Parathyroid adenoma (tissue), 2 donors: ENCODE results near the gene YEATS4.
A peak's percentile ranks its signal among the peaks of the same experiment; 100 is the strongest.

Source experiments
- H2AFZ ChIP-seq: fragments of 300-600 bp; sonication (generic); one replicate; pipeline ENCODE4 v1.7.0; 2017; ENCODE audit warnings: antibody characterized with exemption, mild to moderate bottlenecking
- H3K27ac ChIP-seq: fragments of 300-600 bp; sonication (generic); one replicate; pipeline ENCODE4 v1.7.0; 2017
- H3K27me3 ChIP-seq: fragments of 300-600 bp; sonication (generic); one replicate; pipeline ENCODE4 v1.7.0; 2017; ENCODE audit warnings: low read length; ENCODE audit not compliant: control insufficient read depth, insufficient read depth
- H3K36me3 ChIP-seq: fragments of 300-600 bp; sonication (generic); one replicate; pipeline ENCODE4 v1.7.0; 2017; ENCODE audit warnings: low read length; ENCODE audit not compliant: control insufficient read depth, insufficient read depth
- H3K4me1 ChIP-seq: fragments of 300-600 bp; sonication (generic); one replicate; pipeline ENCODE4 v1.7.0; 2017; ENCODE audit warnings: control low read depth
- H3K4me2 ChIP-seq: fragments of 300-600 bp; sonication (generic); one replicate; pipeline ENCODE4 v1.7.0; 2017; ENCODE audit warnings: low read length
- H3K4me3 ChIP-seq: fragments of 300-600 bp; sonication (generic); one replicate; pipeline ENCODE4 v1.7.0; 2017; ENCODE audit warnings: low read depth, low read length
- H3K79me2 ChIP-seq: fragments of 300-600 bp; sonication (generic); one replicate; pipeline ENCODE4 v1.7.0; 2017; ENCODE audit warnings: control low read depth
- H3K9ac ChIP-seq: fragments of 300-600 bp; sonication (generic); one replicate; pipeline ENCODE4 v1.7.0; 2017; ENCODE audit warnings: mild to moderate bottlenecking
- H3K9me3 ChIP-seq: fragments of 300-600 bp; sonication (generic); one replicate; pipeline ENCODE4 v1.7.0; 2017; ENCODE audit warnings: low read length; ENCODE audit not compliant: control insufficient read depth
- TF ChIP-seq, protein P1 (sequence below): fragments of 300-600 bp; sonication (generic); IDR thresholded peaks from one replicate; pipeline ENCODE4 v1.7.0; 2017; ENCODE audit warnings: antibody characterized with exemption, mild to moderate bottlenecking
- donor health status: primary hyperparathyroidism.

YEATS4 gene

DNA sequence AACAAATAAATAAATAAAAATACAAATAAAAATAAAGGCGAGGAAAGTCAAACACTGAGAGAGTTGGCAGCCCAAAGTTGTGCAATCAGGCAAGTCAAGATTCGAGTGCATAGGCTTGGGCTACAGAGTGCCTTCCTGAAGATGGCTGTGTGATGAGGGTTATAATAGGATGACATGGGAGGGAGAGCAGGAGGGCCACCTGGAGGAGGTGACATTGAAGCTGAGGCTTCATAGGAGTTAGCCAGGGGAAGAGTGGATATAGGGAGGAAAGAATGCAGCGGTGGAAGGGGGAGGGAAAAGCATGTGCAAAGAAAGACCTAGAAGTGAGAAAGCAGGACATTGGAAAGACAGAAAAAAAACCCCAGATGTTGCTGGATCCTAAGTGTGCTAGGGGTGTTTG lies 53.1 kb downstream of the YEATS4 start:
- Histone ChIP-seq H3K27ac (no peak overlapping the region), H3K9me3 (no peaks in the 10 kb centered on the region), H3K4me1 (peaks cover 6% of the 10 kb centered on the region), H3K27me3 (no peaks in the 10 kb centered on the region), H3K4me3 (no peak overlapping the region), H3K4me2 (no peak overlapping the region), H3K9ac (no peak overlapping the region), H3K36me3 (no peaks in the 10 kb centered on the region), H2AFZ (no peak overlapping the region), H3K79me2 (no peaks in the 10 kb centered on the region)
- TF ChIP-seq, protein P1, sequence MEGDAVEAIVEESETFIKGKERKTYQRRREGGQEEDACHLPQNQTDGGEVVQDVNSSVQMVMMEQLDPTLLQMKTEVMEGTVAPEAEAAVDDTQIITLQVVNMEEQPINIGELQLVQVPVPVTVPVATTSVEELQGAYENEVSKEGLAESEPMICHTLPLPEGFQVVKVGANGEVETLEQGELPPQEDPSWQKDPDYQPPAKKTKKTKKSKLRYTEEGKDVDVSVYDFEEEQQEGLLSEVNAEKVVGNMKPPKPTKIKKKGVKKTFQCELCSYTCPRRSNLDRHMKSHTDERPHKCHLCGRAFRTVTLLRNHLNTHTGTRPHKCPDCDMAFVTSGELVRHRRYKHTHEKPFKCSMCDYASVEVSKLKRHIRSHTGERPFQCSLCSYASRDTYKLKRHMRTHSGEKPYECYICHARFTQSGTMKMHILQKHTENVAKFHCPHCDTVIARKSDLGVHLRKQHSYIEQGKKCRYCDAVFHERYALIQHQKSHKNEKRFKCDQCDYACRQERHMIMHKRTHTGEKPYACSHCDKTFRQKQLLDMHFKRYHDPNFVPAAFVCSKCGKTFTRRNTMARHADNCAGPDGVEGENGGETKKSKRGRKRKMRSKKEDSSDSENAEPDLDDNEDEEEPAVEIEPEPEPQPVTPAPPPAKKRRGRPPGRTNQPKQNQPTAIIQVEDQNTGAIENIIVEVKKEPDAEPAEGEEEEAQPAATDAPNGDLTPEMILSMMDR: no peak

DNA sequence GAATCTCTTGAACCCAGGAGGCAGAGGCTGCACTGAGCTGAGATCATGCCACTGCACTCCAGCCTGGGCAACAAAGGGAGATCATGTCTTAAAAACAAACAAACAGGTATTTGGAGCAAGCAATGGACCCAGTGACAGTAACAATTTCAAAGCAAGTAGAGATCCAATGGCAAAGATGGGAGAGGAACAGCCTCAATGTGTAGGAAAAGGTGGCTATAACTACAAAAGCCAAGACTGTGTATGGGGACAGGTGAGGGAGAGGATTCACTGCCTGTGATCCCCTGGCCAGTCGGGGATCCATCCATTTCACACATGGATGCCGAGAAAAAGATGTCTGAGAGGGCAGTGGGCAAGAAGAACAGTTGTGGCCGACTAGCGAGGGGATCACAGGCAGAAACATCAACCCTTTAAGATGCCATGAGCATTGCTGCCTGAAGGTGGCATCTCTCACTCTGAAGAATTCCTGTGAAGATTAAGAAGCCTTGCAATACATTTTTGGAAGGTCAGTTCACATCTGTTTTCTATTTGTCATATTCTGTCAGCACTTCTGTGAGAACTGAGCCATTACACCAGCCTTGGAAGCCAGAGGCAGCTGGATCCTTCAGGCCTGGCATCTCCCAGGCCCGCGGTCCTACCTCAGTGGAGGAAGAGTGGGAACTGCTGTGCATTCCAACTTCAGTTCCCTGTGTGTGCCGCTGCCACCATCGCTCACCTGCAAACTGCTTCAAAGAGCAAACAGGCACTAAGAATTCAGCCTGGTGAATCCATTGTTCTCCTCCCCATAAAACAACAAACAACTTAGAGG lies 56.1 kb downstream of the YEATS4 start:
- Histone ChIP-seq H3K4me3 (no peak overlapping the region), H3K36me3 (no peaks in the 10 kb centered on the region), H3K9ac (no peak overlapping the region), H3K79me2 (no peaks in the 10 kb centered on the region), H3K27me3 (no peaks in the 10 kb centered on the region), H2AFZ (peak overlapping the region; percentile 82), H3K4me1 (peaks cover 6% of the 10 kb centered on the region), H3K27ac (peak overlapping the region; percentile 45), H3K9me3 (no peaks in the 10 kb centered on the region), H3K4me2 (peak overlapping the region; percentile 48)
- TF ChIP-seq, protein P1: peak; percentile 82

DNA sequence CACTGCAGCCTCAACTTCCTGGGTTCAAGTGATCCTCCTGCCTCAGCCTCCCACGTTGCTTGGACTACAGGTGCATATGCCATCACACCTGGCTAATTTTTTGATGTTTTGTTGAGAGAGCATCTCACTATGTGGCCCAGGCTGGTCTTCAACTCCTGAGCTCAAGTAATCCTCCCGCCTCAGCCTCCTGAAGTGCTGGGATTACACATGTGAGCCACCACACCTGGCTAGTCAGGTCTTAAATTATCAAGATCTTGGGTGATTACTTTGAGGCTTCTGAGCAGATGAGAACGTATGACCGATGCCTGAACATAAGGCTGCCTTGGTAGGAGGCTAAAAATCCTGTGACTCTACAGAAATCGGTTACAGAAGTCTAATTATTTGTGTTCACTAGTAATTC lies 57.7 kb downstream of the YEATS4 start:
- peaks cover 6% of the 10 kb centered on the region for H3K4me1 ChIP-seq
- no peak overlapping the region for H2AFZ ChIP-seq
- no peak overlapping the region for H3K4me2 ChIP-seq
- no peak overlapping the region for H3K27ac ChIP-seq
- H3K9me3 ChIP-seq: no peaks in the 10 kb centered on the region
- H3K36me3 ChIP-seq: no peaks in the 10 kb centered on the region
- TF ChIP-seq, protein P1: no peak
- H3K79me2 ChIP-seq: no peaks in the 10 kb centered on the region
- H3K4me3 ChIP-seq: no peak overlapping the region
- no peaks in the 10 kb centered on the region for H3K27me3 ChIP-seq
- H3K9ac ChIP-seq: no peak overlapping the region

DNA sequence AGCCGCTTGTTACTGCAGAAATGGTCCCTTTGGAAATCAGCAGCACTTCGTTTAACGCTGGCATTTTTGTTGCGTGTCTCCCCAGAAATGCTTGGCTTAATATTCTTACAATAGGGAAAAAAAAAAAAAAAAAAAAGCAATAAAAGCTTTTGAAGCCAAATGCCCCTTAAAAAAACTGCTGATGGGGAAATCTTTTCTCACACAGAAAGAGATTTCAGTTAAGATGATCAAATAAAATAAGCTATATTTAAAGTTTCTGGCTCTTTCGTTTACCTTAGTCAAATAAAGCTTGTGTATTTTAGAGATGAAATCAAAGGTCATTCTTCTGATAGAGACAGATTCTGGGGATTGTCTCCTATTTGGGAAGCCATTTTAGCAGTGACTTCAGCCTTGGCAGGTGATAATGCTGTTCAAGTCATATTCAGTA lies 58.2 kb downstream of the YEATS4 start:
- H3K4me1 ChIP-seq: peaks cover 6% of the 10 kb centered on the region
- TF ChIP-seq, protein P1: no peak
- H3K9me3 ChIP-seq: no peaks in the 10 kb centered on the region
- H3K4me3 ChIP-seq: no peak overlapping the region
- no peak overlapping the region for H2AFZ ChIP-seq
- no peak overlapping the region for H3K4me2 ChIP-seq
- H3K27me3 ChIP-seq: no peaks in the 10 kb centered on the region
- no peak overlapping the region for H3K27ac ChIP-seq
- H3K36me3 ChIP-seq: no peaks in the 10 kb centered on the region
- H3K9ac ChIP-seq: no peak overlapping the region
- H3K79me2 ChIP-seq: no peaks in the 10 kb centered on the region

DNA sequence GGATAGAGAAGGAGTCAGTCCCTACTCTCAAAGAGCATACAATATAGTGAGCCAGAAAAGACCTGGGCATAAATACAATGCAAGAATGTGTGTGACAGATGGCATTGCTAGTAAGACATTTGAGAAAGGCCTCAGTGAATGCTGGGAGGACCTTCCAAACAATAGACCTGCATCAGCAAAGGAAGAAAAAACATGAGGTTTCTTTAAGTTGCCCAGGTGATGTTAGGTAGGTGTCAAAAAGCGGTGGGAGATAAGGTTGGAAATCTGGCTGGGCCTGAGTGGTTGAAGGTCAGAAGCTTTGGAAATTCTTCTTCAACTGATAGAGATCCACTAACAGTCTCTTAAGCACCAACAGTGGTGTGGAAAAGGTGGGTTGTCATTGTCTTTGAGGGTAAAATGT lies 60.2 kb downstream of the YEATS4 start:
- Histone ChIP-seq H3K4me1 (peaks cover 6% of the 10 kb centered on the region), H3K9ac (no peak overlapping the region), H3K36me3 (no peaks in the 10 kb centered on the region), H3K79me2 (no peaks in the 10 kb centered on the region), H3K4me3 (no peak overlapping the region), H3K9me3 (no peaks in the 10 kb centered on the region), H3K27ac (no peak overlapping the region), H3K4me2 (no peak overlapping the region), H2AFZ (no peak overlapping the region), H3K27me3 (no peaks in the 10 kb centered on the region)
- TF ChIP-seq, protein P1: no peak
